Esophagus muscularis mucosa (tissue), 3 donors: ENCODE results near the gene BFSP2.

Experiments used
- POLR2A ChIP-seq: fragments of 450-650 bp; IDR thresholded peaks from one replicate; pipeline ENCODE4 v1.6.1; 2017; ENCODE audit warnings: antibody characterized with exemption, moderate library complexity, mild to moderate bottlenecking, low read depth
- POLR2AphosphoS5 ChIP-seq, 2 donors: sonication (generic); formaldehyde crosslinking; IDR thresholded peaks; one replicate each; pipeline ENCODE4 v1.6.1; 2017; ENCODE audit warnings: antibody characterized with exemption in 2 of 2
- TF ChIP-seq, protein P1 (sequence below), 3 experiments: fragments of 200-600 bp in 2 of 3; fragments of 450-650 bp in 1 of 3; sonication (generic) in 2 of 3; IDR thresholded peaks; one replicate each; pipeline ENCODE4 v1.5.1; 2017 to 2019; ENCODE audit warnings: antibody characterized with exemption in 3 of 3, mild to moderate bottlenecking in 2 of 3, moderate library complexity in 1 of 3

DNA sequence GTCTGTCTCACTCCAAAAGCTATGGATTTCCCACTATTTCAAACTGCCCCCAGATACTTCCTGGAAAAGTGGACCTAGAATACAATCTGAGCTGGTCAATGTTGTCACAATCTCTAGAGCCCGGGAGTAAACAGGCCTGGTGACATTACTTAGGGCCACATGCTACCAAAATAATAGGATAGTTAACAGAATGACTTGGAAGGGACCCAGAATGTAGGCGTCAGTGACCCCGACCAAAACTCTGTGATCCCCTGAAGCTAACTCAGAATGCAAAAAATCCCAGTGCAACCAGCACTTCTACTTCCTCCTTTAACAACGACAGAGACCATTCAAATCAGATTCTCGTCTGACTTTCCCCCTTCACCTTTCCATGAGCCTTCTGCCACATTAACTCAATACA is 122.1 kb downstream of the BFSP2 start:
- no peak for TF ChIP-seq POLR2AphosphoS5 (IDR thresholded peaks at IDR 0.05)
- TF ChIP-seq, protein P1, sequence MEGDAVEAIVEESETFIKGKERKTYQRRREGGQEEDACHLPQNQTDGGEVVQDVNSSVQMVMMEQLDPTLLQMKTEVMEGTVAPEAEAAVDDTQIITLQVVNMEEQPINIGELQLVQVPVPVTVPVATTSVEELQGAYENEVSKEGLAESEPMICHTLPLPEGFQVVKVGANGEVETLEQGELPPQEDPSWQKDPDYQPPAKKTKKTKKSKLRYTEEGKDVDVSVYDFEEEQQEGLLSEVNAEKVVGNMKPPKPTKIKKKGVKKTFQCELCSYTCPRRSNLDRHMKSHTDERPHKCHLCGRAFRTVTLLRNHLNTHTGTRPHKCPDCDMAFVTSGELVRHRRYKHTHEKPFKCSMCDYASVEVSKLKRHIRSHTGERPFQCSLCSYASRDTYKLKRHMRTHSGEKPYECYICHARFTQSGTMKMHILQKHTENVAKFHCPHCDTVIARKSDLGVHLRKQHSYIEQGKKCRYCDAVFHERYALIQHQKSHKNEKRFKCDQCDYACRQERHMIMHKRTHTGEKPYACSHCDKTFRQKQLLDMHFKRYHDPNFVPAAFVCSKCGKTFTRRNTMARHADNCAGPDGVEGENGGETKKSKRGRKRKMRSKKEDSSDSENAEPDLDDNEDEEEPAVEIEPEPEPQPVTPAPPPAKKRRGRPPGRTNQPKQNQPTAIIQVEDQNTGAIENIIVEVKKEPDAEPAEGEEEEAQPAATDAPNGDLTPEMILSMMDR (IDR thresholded peaks at IDR 0.05), result no peak
- no peak for TF ChIP-seq POLR2A
